ENCODE measurements around the gene BMPR1B.
"Not testable (repeated sequence)": the region's sequence is repeated elsewhere in the genome, so short reads cannot be mapped to it uniquely, and the experiment has no call there.

BMPR1B gene

DNA sequence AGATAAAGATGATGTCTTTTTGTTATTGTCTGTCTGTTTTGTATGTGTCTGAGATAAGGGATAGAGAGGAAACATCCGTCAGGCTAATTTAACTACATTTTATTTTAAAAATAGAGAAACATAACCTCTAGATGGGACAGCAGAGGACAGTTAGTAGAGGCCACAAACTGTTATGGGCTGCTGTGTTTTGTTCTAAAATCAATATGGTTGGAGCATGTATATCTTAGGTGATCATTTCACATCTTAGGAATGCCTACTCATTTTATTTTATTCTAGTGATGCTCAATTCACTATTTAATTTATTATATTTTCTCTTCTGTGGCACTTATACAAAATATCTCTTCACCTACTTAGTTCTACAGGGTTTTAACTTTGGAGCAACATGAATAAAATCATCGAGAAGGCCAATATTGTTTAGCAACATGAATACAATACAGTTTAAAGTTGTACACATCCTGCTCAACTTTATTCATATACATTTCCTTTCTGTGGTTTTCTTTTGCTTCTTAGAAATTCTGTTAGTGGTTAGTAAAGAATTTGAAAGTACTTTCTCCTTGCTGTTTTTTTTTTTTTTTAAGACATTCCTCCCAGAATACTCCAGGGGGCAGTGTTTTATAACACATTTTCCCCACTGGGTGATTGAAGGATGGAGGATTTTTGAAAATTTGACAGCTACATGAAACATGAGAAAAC lies 398.1 kb downstream of the BMPR1B start:
- peak; percentile 53 for DNase-seq

DNA sequence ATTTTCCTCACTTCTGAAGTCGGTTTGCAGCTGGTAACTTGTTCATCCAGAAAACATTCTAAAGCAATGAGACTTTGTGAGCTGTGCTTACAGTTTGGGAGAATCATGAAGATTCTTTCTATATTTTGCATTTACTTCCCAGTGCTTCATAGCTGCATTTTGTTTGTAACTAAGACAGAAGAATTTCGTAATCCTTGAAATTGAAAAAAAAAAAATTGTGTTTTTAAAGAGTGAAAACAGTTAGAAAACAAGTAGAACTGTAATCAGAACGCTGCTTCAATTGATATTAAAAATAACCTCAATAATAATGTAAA lies 398.7 kb downstream of the BMPR1B start:
- no peak for DNase-seq

DNA sequence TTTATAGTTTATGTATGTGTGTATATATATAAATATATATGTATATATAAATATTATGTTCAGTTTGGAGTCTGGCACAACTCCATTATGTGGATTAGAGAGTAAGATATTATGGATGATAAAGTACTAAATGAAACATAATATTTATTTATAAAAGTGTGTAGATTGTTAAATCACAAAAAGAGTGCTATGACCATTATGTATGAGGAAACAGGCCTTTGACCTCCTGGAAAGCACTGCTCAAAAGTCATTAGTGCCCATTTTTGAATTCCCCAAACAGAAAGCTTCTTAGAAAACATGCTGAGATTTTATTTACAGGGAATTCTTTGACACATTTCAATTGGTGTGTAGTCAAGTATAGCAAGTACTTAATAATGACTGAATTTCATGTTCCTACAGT lies 399.8 kb downstream of the BMPR1B start:
- DNase-seq = no peak

DNA sequence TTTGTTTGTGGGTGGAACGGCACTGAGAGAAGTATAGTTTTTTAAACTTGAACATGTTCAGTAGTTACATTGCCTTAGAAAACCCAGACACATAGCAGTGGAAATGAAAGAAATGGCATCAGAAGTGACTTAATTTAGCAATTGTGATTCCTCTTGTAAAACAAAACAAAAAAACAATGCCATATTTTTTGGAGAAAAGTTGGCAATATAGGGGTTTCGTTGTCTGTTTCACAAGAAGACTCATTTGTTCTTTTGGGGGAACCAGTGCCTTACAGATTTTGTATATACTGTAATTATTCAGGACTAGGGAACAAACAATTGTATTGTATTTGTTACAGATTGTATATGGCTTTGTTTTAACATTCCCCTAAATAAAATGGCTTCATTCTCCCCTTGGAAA lies 400.3 kb downstream of the BMPR1B start:
- no peak for DNase-seq

DNA sequence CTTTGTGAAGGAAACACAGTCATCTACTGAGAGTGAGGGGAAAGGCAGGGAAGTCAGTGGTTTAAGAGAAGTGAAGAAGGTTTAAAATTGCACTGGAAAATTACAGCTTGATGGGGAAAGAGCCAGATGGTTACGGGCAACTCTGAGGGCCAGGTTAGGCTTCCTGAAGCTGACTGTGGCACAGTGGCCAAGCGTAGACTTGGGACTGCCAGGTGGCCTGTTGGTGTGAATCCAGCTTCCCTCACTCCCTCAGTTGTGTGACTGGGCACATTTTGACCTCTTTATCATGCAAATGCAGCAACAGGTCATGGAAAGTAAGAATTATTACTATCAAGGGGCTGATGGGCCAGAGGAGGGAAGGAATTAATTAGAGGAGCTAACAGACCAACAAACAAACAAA lies 400.9 kb downstream of the BMPR1B start:
- DNase-seq = no peak

DNA sequence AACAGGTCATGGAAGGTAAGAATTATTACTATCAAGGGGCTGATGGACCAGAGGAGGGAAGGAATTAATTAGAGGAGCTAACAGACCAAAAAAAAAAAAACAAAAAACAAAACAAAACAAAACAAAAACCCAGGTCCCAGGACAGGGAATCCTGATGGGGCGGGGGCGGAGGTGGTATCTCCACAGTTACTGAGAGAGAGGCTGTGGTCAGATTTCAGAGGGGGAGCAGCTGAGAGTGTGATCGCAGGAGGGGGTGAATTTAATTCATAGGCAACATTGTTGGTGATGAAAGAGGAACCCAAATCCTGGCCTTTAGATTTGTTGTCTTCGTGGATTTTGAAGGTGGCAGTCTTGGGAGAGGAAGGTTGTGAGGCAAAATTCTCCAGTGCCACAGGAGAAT lies 401.6 kb downstream of the BMPR1B start:
- DNase-seq = no peak

DNA sequence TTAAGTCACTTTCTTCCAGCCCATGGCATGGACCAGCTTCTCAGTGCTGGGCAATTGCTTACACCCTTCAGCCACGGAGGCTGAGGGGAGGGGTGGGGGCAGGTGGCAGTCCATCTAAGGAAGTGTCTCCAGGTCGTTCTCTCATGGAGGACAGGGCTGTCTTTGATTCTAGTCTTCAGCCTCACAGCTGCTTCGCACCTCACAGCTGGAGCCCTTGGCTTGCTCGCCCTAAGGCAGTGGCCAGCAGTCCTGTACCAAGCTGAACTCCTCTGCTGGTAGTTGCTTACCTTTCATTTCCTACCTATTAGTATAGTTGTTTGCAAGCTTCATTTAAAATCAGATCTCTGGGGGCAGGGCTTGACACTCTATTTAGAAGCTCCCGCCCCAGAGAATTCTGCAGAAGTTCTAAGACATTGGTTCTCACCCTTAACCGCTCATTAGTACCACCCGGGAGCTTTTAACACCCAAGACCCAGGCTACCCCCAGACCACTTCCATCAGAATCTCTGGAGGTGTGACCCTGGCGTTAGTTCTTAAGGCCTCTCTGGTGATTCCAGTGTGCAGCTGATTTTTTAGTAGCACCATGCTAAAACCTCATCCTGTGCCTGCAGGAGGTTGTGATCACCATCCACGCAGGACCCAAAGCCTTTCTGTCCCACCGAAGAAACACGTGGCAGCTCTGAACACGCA lies 404.2 kb downstream of the BMPR1B start:
- peak; percentile 63 for DNase-seq

DNA sequence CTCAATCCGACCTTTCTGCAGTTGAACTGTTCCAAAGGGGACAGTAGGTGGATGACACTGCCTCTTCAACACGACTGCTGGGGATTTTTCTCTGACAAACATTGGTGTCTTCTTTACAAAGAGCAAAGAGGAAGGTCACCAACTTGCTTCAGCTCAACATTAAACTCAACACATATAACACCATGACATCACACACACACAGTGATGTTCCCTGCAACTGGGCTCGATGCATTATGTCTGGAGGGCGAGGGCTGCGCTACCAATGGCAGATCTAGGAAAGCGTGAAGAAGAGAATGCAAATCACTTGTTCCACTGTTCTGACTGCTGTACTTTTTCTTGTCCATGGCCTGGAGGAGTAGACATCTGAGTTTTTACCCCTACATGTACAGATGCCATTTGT lies 405.1 kb downstream of the BMPR1B start:
- DNase-seq = no peak

DNA sequence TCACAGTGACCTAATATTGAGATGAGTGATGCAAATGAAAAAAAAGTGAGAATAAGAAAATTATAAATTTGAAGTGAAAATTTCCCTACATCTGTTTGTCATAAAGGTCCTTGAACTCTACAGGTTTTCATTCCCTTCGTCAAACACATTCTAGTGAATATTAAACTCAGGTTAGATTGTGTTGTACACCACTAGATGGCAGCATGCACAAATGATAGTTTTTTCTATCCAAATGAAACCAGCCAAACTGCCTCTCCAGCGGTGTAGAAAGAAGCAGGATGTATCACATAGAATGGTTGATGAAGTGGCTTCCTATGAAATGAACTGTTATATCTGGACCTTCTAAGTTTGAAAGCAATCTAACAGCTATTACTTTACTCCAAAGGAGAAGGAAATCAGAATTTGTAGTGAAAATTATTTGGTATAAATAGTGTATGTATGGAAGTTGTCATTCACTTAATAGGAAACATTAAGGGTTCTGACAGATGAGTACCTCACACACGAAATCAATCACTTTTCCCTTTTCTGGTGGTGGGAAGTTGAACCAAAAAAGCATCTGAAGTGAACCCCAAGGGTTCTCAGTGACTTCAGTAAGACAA lies 408.3 kb downstream of the BMPR1B start:
- DNase-seq = peak; percentile 78

DNA sequence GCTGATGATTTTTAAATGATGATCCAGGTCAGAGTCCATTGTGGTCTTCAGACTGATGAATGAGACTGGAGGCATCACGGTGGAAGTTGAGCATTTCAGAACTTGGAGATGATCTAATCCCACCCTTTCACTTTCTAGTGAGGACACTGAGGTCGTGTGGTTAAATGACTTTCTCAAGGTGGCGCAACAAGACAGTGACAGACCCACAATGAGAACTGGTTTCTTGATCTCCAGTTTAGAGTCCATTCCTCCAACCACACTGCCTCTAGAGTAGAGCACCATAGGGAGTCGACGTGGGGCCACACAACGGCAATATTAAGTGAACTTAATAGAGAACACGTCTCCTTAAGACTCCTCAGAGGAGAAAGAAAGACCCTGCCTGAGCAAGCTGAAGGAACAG lies 410.1 kb downstream of the BMPR1B start:
- DNase-seq = no peak

DNA sequence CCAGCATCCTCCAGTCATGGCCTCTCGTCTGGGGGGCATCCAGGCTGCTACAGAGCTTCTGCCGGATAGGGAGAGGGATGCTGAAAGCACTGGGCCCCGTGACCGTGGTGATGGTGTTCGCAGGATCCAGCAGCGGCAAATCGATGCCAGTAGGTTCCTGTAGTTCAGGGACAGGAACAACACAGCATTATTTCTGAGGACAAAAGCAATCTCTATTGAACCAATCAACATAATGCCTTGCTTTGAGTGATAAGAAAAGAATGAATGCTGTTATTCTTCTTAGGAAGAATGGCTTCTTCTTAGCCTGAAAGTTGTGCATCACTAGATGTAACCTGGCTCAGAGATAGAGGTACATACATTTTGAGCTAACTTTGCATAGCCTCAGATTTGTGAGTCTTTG lies 412.4 kb downstream of the BMPR1B start:
- DNase-seq = no peak

DNA sequence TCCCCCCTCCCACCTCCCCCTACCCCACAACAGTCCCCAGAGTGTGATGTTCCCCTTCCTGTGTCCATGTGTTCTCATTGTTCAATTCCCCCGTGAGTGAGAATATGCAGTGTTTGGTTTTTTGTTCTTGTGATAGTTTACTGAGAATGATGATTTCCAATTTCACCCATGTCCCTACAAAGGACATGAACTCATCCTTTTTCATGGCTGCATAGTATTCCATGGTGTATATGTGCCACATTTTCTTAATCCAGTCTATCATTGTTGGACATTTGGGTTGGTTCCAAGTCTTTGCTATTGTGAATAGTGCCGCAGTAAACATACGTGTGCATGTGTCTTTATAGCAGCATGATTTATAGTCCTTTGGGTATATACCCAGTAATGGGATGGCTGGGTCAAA lies 413.6 kb downstream of the BMPR1B start:
- DNase-seq = not testable (repeated sequence)

DNA sequence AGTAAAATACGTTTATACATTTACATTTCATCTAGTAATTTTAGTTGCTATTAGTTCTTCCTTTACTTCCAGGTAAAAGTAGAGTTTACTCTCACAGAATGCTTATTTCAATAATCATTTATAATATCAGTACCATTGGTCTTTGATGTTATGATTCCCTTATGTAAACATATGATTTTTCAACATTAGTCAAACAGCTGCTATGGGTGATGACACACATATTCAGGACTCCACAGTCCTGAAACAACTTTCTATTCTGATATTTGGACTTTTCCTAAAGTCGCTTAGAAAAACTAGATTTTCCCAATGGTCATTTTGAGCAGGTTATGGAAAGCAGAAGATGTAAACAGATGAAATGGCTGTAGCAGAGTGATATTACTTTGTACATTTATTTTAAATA lies 421.2 kb downstream of the BMPR1B start:
- no peak for DNase-seq

DNA sequence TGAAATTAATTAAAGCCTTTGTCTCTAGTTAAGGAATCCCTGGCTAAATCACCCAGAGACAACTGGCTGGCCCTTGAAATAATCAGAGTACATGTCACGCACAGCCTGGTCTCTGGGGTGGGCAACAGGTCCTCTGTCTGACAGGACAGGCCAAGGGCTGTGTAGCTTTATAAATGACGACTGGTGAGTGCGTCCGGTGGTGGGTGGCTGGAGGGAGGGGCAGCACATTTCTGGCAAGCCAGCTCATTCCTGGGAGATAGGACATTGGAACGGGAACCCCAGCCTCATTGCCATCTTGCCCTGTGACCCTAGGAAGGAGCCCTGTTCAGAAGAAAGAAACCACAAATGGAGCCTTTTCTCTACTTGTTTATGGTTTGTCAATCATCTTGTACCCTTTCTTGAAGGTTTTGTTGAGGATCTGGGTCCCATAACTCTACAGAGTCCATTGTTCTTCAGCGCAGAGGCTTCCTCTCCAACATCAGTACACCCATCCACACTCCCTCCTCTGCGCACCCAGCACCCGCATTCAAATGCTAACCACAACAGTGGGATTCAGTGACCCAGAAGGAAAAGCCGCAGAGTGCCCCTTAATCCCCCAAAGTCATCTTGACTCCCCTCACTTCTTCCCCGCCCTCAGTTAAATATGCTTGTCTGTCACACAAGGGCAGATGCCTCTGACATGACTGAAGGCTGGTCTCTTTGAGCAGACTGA lies 422.9 kb downstream of the BMPR1B start:
- no peak for DNase-seq

DNA sequence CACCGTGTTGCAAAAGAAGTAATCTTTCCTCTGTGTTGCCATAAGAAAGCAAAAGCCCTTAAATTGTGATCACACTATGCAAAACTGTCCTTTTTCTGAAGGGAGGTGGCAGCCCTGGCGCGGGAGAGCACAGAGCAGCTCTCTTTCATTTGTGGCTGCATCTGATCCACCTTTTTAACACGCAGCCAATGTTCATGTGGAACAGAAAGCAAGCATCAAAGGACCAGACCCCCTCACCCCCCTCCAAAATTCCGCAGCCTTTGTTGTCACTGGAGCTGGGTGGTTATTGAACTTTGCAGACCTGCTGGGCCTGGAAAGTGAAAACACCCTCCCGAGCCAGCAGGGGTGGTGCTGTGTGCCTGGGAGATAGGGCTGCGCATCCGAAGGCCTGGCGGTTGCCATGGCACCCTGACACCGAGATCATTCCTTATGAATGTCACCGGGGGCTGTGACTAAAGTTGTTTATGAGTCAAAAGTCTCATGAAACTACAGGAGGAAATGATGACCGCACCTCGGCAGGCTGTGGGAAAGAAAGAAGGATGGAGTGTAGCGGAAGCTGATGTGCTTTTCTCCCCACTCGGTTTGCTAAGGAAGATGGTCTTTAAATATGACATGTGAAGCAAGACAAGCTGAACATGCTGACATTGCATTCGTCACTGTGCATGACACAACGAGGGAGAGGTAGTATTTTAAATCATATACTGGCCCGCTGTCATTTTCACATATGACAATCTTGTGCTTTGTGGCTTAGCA lies 423.7 kb downstream of the BMPR1B start:
- DNase-seq = peak; percentile 30

DNA sequence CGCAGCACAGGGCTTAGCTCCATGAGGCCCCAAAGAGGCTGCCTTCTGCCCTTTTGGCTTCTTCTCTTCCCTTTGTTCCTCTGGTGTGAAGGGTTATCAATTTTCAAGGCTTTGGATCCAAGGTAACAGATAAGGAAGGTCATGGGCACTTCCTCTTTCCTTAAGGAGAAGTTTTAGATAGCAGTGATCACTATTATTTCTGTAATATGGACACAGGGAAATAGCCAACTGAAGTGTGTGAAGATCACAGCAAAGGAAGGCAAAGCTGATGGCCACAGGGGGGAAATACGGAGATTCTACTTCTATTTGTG lies 424.2 kb downstream of the BMPR1B start:
- DNase-seq = no peak

DNA sequence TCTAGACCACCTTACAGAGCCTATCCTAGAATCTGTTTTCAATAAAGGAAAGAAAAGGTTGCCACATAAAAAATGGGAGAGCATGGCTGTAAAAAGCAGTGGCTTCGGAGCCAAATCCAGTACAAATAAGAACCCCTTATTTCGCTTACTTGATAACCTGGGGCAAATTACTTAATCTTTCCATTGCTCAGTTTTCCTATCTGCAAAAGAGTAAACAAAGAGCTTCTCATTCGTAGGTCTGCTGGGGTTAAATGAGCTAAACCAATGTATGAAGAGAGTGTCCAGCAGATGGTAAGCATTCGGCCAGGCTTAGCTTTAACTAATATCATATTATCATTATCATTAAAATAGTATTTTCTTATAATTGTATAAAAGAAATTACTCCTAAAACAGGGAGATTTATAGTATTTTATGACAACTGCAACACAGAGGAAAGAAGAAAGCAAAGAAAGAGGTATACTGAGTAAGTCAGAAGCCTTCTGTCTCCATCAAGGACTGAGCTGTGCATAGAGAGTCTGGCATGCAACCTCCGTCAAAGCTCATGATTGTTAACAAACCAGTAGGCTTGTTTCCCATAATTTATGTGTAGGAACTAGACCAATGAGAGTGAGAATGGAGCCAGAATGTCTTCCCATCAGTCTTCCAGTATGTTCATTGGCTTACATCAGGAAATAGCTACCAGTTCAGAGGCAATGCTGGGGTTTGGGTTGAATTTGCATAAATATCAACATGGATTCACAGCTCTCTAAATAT lies 426.1 kb downstream of the BMPR1B start:
- DNase-seq = no peak

DNA sequence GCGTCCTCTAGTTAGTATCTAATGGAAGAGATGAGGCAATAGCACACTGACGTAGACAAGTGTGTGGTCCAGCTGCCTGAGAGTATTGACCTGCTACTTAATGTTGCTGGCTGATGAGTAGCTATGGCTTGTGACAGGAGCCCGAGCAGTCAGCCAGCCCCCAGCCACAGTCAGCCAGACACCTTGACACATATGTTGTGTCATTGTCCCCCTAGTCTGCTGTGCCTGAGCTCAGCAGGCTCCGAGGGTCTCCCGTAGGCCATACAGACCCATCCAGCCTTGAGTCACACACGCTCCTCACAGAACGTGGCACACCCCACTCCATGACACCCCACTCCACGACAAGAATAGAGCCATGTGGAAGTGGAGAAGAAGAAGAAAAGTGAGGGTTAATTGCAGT lies 428.9 kb downstream of the BMPR1B start:
- peak; percentile 86 for DNase-seq

DNA sequence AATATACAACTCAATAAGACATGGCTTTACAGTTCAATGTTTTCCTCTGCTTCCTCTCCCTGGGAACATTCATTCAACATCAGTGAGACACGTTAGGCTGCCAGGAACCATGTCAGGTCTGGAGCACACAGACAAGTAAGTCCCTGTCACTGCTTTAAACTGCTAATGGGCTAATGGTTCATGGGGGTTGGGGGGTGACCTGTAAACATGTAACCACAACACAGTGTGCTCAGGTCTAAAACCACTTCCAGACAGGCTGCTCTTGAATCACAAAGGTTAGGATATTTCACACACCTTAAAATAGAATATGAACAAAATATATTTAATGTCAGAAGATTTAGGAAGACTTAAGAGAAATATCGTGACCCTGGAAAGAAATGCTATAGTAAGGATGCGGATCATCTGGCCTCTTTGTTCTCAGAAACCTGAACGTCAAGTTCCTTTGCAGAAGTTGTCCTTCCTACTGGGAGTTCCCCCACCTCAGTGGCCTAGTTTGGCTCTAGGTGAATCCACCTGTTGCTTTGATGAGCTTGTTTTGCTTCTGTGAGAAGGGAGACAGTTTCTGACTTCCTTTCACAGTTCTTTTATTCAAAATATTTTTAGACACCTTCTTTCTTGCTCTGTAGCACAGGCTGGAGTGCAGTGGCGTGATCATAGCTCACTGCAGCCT lies 431.1 kb downstream of the BMPR1B start:
- no peak for DNase-seq

DNA sequence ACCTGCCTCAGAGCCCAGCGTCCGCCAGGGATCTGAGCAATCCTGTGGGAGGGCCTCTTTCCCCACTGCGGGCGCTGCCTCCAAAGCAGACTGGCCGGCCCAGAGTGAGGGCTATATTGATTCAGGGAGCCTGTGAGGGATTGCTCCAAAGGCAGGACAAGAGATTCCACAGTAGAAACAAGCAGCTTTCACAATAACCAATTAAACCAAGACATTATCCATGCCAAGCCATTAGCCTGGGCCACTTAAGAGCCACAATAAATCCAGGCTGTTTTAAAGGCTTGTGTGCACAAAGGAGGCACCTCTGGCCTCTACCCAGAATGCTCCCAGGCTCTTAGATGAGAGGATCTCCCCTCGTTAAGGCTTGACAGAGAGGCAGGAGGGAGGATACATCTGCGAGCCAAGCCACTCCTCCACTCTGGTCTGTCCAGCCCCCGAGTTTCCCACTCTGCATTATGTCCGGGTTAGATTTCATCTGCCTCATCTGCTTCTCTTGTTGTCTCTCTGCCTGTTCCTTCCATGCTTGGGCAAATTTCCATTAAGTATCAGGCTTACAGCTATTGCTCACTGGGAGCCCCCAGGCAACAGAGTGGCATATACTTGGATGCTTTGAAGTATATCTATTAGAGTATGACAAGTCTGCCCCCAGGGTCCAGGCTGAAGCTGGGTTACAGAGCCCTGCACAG lies 433.1 kb downstream of the BMPR1B start:
- DNase-seq = peak; percentile 94

DNA sequence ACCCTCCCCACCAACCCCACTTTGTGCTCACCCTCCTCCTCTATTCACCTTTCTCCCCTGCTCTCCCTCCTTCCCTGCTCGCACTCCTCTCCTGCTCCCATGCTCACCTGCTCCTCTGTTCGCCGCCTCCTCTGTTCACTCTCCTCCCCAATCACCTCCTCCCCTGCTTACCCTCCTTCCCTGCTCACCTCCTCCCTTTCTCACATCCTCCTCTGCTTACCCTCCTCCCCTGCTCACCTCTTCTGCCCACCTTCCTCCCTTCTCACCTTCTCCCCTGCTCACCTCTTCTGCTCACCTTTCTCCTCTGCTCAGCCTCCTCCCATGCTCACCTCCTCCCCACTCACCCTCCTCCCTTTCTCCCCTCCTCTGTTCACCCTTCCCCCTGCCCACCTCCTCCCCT lies 433.8 kb downstream of the BMPR1B start:
- peak; percentile 64 for DNase-seq
